ENCODE data around the gene SLC27A4. TPM values are rescaled to one million over a fixed set of nuclear protein-coding genes. Genes with fewer than 3 reads are reported as not detected.
A peak's percentile ranks its signal among the peaks of the same experiment; 100 is the strongest.

The SLC27A4 gene
- total RNA-seq, 2 donors from 2014 or later, result 22.4 to 25.0 TPM

DNA sequence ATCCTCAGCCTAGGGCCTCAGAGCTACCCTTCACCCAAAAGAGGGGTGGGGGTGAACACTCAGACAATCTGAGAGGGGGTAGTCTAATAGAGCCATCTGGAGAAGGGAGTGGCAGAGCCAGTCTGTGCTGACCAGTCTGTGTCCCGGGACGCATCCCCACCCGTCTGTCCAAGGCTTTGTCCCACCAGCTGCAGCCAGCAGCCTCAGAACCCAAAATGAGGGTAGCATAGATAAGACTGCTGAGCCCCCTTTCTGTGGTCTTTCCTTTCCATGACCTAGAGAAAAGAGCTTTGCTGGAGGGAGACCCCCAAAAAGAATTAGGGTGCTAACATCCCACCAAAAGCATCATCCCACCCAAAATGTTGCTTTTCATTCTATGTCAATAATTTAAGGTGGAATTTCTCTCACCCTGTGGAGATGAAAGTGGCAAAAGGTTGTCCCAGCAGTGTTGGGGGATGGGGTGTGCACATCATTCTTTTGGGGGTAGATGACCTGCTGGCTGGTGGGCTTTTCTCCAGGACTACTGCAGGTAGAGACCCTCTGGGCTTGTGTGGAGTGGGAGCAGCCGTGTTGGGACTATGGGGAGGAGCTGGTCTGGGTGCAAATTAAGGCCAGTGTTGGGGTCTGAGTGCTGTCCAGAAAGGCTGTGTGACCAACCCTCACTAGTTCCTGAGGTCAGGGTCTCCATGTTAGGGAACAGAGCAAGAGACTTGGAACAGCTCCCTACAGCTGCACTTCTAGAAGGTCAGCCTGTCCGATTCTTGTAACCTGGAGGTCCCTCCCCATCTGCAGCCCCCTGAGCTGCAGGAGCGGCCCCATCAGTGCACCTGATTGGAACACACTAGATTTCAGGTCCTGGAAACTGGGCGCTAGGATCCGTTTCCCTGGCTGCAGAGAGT lies 50.7 kb downstream of the SLC27A4 start:
- Mint-ChIP-seq H3K4me1 (peaks cover 11% of the 10 kb centered on the region), H3K9me3 (no peaks in the 10 kb centered on the region), H3K27me3 (ENCODE audit: insufficient read depth) (peaks cover 89% of the 10 kb centered on the region), H3K27ac (no peak overlapping the region), H3K36me3 (ENCODE audit: low read depth) (peaks cover 34% of the 10 kb centered on the region), H3K4me3 (no peak overlapping the region)
- Histone ChIP-seq H3K27me3 (ENCODE audit: control insufficient read depth, insufficient read depth, low read length, poor library complexity, severe bottlenecking) (peaks cover 71% of the 10 kb centered on the region), H3K4me3 (ENCODE audit: low read length) (peak overlapping the region; percentile 10), H3K4me1 (ENCODE audit: control insufficient read depth, insufficient read depth, low read length) (no peaks in the 10 kb centered on the region), H3K9ac (ENCODE audit: extremely low read depth, low read length, poor library complexity, severe bottlenecking) (no peak overlapping the region), H3K9me3 (ENCODE audit: control insufficient read depth, low read length) (no peaks in the 10 kb centered on the region), H3K36me3 (ENCODE audit: control insufficient read depth, insufficient read depth, low read length) (peaks cover 31% of the 10 kb centered on the region), H3K27ac (ENCODE audit: low read depth, low read length) (peak overlapping the region; percentile 96)
- no peak for TF ChIP-seq CTCF (conservative IDR thresholded peaks at IDR 0.05)
- DNase-seq, result no peak
- 72 to 79% methylated on average over 4 to 7 of the region's 8 CpGs for WGBS, 2 experiments (ENCODE audit: insufficient coverage in 1 of 2, insufficient read length in 1 of 2)

DNA sequence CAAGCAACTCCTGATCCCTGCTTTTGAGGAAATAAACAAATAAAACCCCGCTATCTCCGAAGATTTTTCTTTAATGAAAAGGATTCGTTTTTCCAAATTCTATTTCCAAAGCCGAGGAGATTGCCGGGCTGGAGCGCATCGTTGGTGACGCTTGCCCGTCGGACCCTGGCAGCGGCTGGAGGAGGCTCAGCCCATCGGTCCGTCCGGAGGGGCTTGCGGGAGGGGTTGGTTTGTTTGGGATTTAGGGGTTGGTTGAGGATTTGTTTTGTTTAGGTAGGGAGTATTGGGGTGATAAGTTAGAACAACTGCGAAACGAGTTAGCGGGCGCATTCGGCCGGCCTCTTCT lies 51.6 kb downstream of the SLC27A4 start:
- Mint-ChIP-seq H3K36me3 (ENCODE audit: low read depth) (peaks cover 34% of the 10 kb centered on the region), H3K4me1 (peaks cover 15% of the 10 kb centered on the region), H3K27ac (no peak overlapping the region), H3K9me3 (no peaks in the 10 kb centered on the region), H3K27me3 (ENCODE audit: insufficient read depth) (peaks cover 91% of the 10 kb centered on the region), H3K4me3 (peak overlapping the region; percentile 51)
- H3K4me1 ChIP-seq (ENCODE audit: control insufficient read depth, insufficient read depth, low read length), result no peaks in the 10 kb centered on the region
- no peak overlapping the region for H3K9ac ChIP-seq (ENCODE audit: extremely low read depth, low read length, poor library complexity, severe bottlenecking)
- H3K27me3 ChIP-seq (ENCODE audit: control insufficient read depth, insufficient read depth, low read length, poor library complexity, severe bottlenecking), result peaks cover 79% of the 10 kb centered on the region
- no peaks in the 10 kb centered on the region for H3K9me3 ChIP-seq (ENCODE audit: control insufficient read depth, low read length)
- DNase-seq, result no peak
- 5 to 13% methylated on average over 16 to 21 of the region's 21 CpGs for WGBS, 2 experiments (ENCODE audit: insufficient coverage in 1 of 2, insufficient read length in 1 of 2)
- peaks cover 31% of the 10 kb centered on the region for H3K36me3 ChIP-seq (ENCODE audit: control insufficient read depth, insufficient read depth, low read length)
- peak overlapping the region; percentile 96 for H3K27ac ChIP-seq (ENCODE audit: low read depth, low read length)
- H3K4me3 ChIP-seq (ENCODE audit: low read length), result peak overlapping the region; percentile 70
- TF ChIP-seq CTCF (conservative IDR thresholded peaks at IDR 0.05), result no peak

DNA sequence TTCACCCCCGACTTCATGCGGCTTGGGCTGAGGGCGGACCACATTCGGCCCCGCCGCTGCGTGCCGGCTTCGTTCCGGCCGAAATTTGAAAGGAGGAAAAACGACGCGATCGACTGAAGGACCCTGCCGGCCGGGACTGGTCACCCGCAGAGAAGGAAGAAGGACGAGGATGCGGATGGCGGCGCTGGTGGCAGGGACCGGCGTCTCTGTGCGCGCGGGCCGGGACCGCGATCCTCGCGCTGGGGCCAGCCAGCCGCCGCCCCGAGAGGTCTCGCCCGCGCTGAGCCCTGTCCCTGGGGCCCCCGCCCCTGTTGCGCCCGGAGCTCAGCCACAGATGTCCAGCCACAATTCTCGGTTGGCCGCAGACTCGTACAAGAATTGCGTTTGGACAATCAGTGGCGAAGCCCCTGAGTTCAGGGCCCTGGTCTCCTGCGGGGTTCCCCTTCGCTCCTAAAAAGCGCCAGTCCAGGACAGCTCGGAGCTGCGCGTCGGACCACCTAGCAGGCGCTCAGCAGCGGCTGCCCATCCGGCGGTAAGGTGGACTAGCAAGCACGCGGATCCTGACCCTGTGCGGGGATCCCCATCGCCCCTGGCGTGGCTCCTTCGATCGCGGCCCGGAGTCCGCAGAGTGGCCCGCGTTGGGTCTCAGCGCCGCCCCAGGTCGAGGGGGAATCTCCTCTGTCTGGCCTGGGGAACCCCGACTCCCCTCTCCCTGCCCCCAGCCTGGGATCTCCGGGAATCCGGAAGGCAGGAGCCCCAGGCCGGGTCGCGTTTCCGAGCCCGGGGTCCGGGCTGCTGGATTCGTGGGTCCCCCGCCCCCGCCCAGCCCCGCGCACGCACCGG lies 52.2 kb downstream of the SLC27A4 start:
- no peak for TF ChIP-seq CTCF (conservative IDR thresholded peaks at IDR 0.05)
- peak overlapping the region; percentile 30 for H3K9ac ChIP-seq (ENCODE audit: extremely low read depth, low read length, poor library complexity, severe bottlenecking)
- Mint-ChIP-seq H3K27ac (no peak overlapping the region), H3K4me3 (peak overlapping the region; percentile 51), H3K27me3 (ENCODE audit: insufficient read depth) (peaks cover 94% of the 10 kb centered on the region), H3K4me1 (peaks cover 21% of the 10 kb centered on the region), H3K9me3 (no peaks in the 10 kb centered on the region), H3K36me3 (ENCODE audit: low read depth) (peaks cover 32% of the 10 kb centered on the region)
- no peaks in the 10 kb centered on the region for H3K9me3 ChIP-seq (ENCODE audit: control insufficient read depth, low read length)
- no peaks in the 10 kb centered on the region for H3K4me1 ChIP-seq (ENCODE audit: control insufficient read depth, insufficient read depth, low read length)
- H3K4me3 ChIP-seq (ENCODE audit: low read length), result peak overlapping the region; percentile 70
- peaks cover 26% of the 10 kb centered on the region for H3K36me3 ChIP-seq (ENCODE audit: control insufficient read depth, insufficient read depth, low read length)
- H3K27ac ChIP-seq (ENCODE audit: low read depth, low read length), result peak overlapping the region; percentile 96
- WGBS, 2 experiments (ENCODE audit: insufficient coverage in 1 of 2, insufficient read length in 1 of 2), result 4 to 5% methylated on average over 38 to 88 of the region's 88 CpGs
- peak; percentile 72 for DNase-seq
- H3K27me3 ChIP-seq (ENCODE audit: control insufficient read depth, insufficient read depth, low read length, poor library complexity, severe bottlenecking), result peaks cover 85% of the 10 kb centered on the region
